H1 (cell line): Measurements from ENCODE around the gene ACTR2. TPM values are rescaled to one million over a fixed set of nuclear protein-coding genes. Genes with fewer than 3 reads are reported as not detected.

Experiments used
- CHD7 ChIP-seq: fragments of 300-600 bp; sonication (generic); IDR thresholded peaks from 2 replicates; pipeline ENCODE4 v1.7.1; 2012; ENCODE audit warnings: low read length, moderate library complexity, mild to moderate bottlenecking, inconsistent platforms; ENCODE audit not compliant: insufficient replicate concordance
- CTCF ChIP-seq, 3 experiments: IDR thresholded peaks; 1 replicate in 2 of 3; 2 replicates in 1 of 3; pipeline versions ENCODE4 v1.5.1 to v1.6.1; 2011; ENCODE audit warnings: low read length in 3 of 3, mild to moderate bottlenecking in 3 of 3, inconsistent platforms in 2 of 3, low read depth in 1 of 3, moderate library complexity in 1 of 3; ENCODE audit not compliant: insufficient read depth in 1 of 3; ENCODE audit errors: control extremely low read depth in 1 of 3
- KDM5A ChIP-seq: fragments of 200-600 bp; IDR thresholded peaks from 2 replicates; pipeline ENCODE4 v1.7.1; 2012; ENCODE audit warnings: mild to moderate bottlenecking, low read length, inconsistent platforms, mixed read lengths
- SRF ChIP-seq: IDR thresholded peaks from 2 replicates; pipeline ENCODE4 v1.6.1; 2011; ENCODE audit warnings: mild to moderate bottlenecking, low read depth, low read length, moderate library complexity
- polyA plus RNA-seq, 7 experiments: library from polyadenylated mRNA; depleted of rRNA in 3 of 7; stranded (reverse) in 5 of 7; unstranded in 2 of 7; fragments of >200 nt in 5 of 7; fragments of 200-250 nt in 2 of 7; gene quantifications; 1 replicate in 5 of 7; 2 replicates in 1 of 7; 4 replicates in 1 of 7; pipeline versions ENCODE4 v1.2.1 to v1.2.3, GENCODE V29; 2011 to 2013; ENCODE audit warnings: missing spikeins in 2 of 7, mixed read lengths in 2 of 7
- total RNA-seq: library from RNA; stranded (reverse); fragmentation: NEBNext Ultra II Directional; extraction: Animal tissue kit (Norgen Biotek cat#: 25700); gene quantifications from 2 replicates; pipeline ENCODE4 v1.2.1, GENCODE V29; 2021

Gene ACTR2
- total and polyA plus RNA-seq, 2 of the 8 experiments (the other 6 are each of a cell fraction or from before 2014, with no cell fraction given) = 28.3 to 171 TPM

DNA sequence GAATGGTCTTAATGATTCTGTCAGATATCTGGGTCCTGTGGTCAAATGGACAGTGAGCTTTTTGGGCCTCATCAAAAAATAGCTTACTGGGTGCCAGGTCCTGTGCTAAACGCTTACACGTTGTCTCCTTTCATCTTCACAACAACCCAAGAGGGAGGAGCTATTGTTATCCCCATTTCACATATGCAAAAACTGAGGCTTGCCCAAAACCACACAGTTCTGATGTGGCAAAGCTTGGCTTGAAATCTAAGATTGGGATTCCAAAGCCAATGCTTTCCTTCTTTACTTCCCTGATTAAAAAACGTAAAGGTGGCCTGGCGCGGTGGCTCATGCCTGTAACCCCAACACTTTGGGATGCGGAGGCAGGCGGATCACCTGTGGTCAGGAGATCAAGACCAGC lies 69.3 kb downstream of the ACTR2 start (continued):
- TF ChIP-seq CHD7 = no peak
- TF ChIP-seq CTCF (IDR thresholded peaks at IDR 0.05; ENCODE audit: control extremely low read depth in 1 of 3, insufficient read depth in 1 of 3, low read depth in 1 of 3, low read length in 3 of 3) = no peak
- TF ChIP-seq KDM5A = no peak
- TF ChIP-seq SRF = no peak
